Measurements from ENCODE around the gene KCNIP2. TPM values are rescaled to one million over a fixed set of nuclear protein-coding genes. Genes with fewer than 3 reads are reported as not detected.
A peak's percentile ranks its signal among the peaks of the same experiment; 100 is the strongest.

The KCNIP2 gene
- total and polyA plus RNA-seq, 2 experiments from 2014 or later, result 0.15 to 0.22 TPM

DNA sequence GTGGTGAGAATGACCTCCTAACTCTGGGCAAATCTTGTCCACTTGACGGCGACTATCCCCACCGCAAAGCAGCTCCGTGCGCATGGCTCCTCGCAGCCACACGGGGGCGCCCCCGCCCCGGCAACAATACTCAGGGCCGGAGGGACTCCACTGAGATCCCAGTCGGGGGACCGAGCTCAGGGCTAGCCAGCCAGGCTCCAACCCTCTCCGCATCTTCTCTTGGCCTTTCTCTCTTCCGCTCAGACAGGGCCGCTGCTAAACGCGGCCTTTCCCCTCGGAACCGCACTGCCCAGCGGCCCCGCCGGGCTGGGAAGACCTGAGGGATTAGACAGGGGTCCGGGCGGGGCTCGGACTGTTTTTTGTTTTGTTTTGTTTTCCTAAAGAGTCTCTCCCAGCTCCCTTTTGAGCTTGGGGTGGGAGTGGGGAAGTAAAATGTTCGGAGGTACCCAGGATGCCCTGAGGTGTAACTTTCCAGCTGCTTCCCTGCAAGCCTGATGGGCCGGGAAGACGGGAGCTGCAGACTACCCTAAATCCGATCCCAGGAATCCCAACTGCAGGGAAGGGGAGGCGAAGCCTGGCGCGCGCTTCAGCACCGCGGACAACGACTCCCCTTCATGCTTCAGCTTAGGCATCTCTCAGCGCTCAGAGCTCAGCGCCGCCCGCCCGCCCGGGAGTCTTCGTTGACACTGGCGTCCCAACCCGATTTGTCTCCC is 2.7 kb downstream of the KCNIP2 start:
- Histone ChIP-seq H3K9ac (no peak overlapping the region), H3K27me3 (replicated peaks; ENCODE audit: insufficient read depth) (no peaks in the 10 kb centered on the region), H3K4me1 (ENCODE audit: insufficient read depth) (no peaks in the 10 kb centered on the region), H3K4me3 (peak overlapping the region; percentile 67), H3K27ac (no peak overlapping the region), H2AFZ (peak overlapping the region; percentile 10; the same call in 1 of the 2 replicates), H3K36me3 (ENCODE audit: low read depth) (no peaks in the 10 kb centered on the region), H4K20me1 (ENCODE audit: insufficient read depth) (no peaks in the 10 kb centered on the region), H3K9me2 (ENCODE audit: insufficient read depth) (no peaks in the 10 kb centered on the region), H3F3A (ENCODE audit: insufficient read depth) (no peaks in the 10 kb centered on the region), H3K9me3 (ENCODE audit: low read depth) (no peaks in the 10 kb centered on the region), H3K79me2 (ENCODE audit: insufficient read depth) (no peaks in the 10 kb centered on the region), H3K4me2 (ENCODE audit: unreplicated experiment) (peak overlapping the region; percentile 92)
- DNase-seq, result peak; percentile 90
- in situ Hi-C loops (cut with MboI), result no loop called here
- TF ChIP-seq EZH2phosphoT487 (IDR thresholded peaks at IDR 0.05; ENCODE audit: insufficient read depth, low read depth) (no peak), EZH2 (IDR thresholded peaks at IDR 0.05; ENCODE audit: insufficient read depth, poor library complexity, severe bottlenecking) (no peak)
- WGBS, 2 experiments (ENCODE audit: low coverage in 1 of 2, low lambda C conversion rate in 2 of 2, missing lambda C conversion rate in 2 of 2), result 2% methylated on average over 46 of the region's 46 CpGs

DNA sequence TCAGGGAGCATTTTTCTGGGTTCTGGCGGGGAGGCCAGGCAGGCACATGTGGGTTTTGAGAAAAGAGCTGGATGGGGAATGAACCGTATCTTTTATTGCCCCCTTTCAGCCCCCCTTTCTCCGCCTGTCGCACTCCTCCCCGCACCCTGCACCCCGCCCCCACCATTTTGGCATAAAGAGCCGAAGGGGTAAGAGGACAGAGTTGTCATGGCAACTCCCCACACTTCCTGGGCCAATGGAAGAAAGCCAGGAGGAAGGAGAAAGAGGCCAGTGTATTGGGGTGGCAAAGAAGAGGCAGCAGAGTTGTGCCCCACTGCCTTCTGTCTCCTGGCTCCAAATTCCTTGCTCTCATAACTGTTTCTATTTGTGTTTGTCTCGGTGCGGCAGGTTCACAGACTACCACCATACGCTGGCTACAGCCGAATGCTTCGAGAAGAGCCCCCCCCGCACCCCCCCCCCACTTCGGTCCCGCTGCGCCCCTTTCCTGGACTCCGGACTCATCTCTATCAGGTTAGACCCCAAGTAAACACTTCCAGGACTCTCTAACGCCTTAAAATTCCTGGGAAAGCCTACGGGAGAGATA is 3.4 kb downstream of the KCNIP2 start:
- no peak overlapping the region for H3K27ac ChIP-seq
- H3K4me3 ChIP-seq, result peak overlapping the region; percentile 67
- H3K36me3 ChIP-seq (ENCODE audit: low read depth), result no peaks in the 10 kb centered on the region
- H3K9me3 ChIP-seq (ENCODE audit: low read depth), result no peaks in the 10 kb centered on the region
- in situ Hi-C loops (cut with MboI), result no loop called here
- H2AFZ ChIP-seq, result no peak overlapping the region
- 15 to 17% methylated on average over 16 to 19 of the region's 19 CpGs for WGBS, 2 experiments (ENCODE audit: low coverage in 1 of 2, low lambda C conversion rate in 2 of 2, missing lambda C conversion rate in 2 of 2)
- peak overlapping the region; percentile 92 for H3K4me2 ChIP-seq (ENCODE audit: unreplicated experiment)
- H3F3A ChIP-seq (ENCODE audit: insufficient read depth), result no peaks in the 10 kb centered on the region
- H3K79me2 ChIP-seq (ENCODE audit: insufficient read depth), result no peaks in the 10 kb centered on the region
- H3K4me1 ChIP-seq (ENCODE audit: insufficient read depth), result no peaks in the 10 kb centered on the region
- DNase-seq, result peak; percentile 28
- TF ChIP-seq EZH2 (IDR thresholded peaks at IDR 0.05; ENCODE audit: insufficient read depth, poor library complexity, severe bottlenecking) (no peak), EZH2phosphoT487 (IDR thresholded peaks at IDR 0.05; ENCODE audit: insufficient read depth, low read depth) (no peak)
- H3K9me2 ChIP-seq (ENCODE audit: insufficient read depth), result no peaks in the 10 kb centered on the region
- H3K27me3 ChIP-seq (replicated peaks; ENCODE audit: insufficient read depth), result no peaks in the 10 kb centered on the region
- no peak overlapping the region for H3K9ac ChIP-seq
- no peaks in the 10 kb centered on the region for H4K20me1 ChIP-seq (ENCODE audit: insufficient read depth)

DNA sequence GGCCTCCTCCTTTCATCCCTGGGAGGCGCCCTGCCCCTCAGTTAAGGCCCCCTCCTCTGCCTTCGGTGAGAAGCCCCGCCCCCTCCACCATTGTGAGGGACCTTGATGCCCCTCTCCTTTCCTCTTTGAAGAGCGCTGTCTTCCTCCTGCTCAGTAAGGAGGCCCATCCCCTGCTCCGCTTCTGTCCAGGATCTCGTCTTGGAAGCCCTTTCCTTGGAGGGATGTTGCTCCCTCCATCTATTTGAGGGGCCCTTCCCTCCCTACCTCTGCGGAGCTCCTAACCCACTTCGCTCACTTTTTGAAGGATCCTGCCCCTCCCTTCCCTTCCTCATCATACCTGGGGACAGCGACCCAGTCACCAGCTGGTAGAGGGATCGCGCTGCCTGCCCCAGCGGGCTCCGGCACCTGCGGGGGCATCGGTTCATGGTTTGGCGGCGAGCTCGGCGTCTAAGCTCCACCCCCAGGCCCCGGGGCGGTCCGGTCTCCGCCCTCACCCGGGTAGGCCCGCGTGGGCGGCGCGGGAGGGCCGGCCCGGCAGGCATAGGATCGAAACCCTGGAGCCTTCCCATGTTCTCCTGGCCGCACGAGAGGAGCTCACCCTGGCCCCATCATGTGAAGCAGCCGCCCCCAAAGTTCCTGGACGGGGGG is 4.1 kb downstream of the KCNIP2 start:
- Histone ChIP-seq H2AFZ (no peak overlapping the region), H3K27me3 (replicated peaks; ENCODE audit: insufficient read depth) (no peaks in the 10 kb centered on the region), H3K36me3 (ENCODE audit: low read depth) (no peaks in the 10 kb centered on the region), H3K27ac (no peak overlapping the region), H3K4me3 (peak overlapping the region; percentile 67), H4K20me1 (ENCODE audit: insufficient read depth) (no peaks in the 10 kb centered on the region), H3K9me2 (ENCODE audit: insufficient read depth) (no peaks in the 10 kb centered on the region), H3K4me2 (ENCODE audit: unreplicated experiment) (peak overlapping the region; percentile 92), H3K79me2 (ENCODE audit: insufficient read depth) (no peaks in the 10 kb centered on the region), H3K9me3 (ENCODE audit: low read depth) (no peaks in the 10 kb centered on the region), H3K9ac (no peak overlapping the region), H3K4me1 (ENCODE audit: insufficient read depth) (no peaks in the 10 kb centered on the region), H3F3A (ENCODE audit: insufficient read depth) (no peaks in the 10 kb centered on the region)
- 21 to 26% methylated on average over 30 to 34 of the region's 36 CpGs for WGBS, 2 experiments (ENCODE audit: low coverage in 1 of 2, low lambda C conversion rate in 2 of 2, missing lambda C conversion rate in 2 of 2)
- TF ChIP-seq EZH2 (IDR thresholded peaks at IDR 0.05; ENCODE audit: insufficient read depth, poor library complexity, severe bottlenecking) (no peak), EZH2phosphoT487 (IDR thresholded peaks at IDR 0.05; ENCODE audit: insufficient read depth, low read depth) (no peak)
- peak; percentile 65 for DNase-seq
- in situ Hi-C loops (cut with MboI), result no loop called here

- Histone ChIP-seq H3K9me2 (ENCODE audit: insufficient read depth) (no peaks in the 10 kb centered on the region), H4K20me1 (ENCODE audit: insufficient read depth) (no peaks in the 10 kb centered on the region), H3K4me3 (no peak overlapping the region), H3K36me3 (ENCODE audit: low read depth) (no peaks in the 10 kb centered on the region), H3K27me3 (replicated peaks; ENCODE audit: insufficient read depth) (no peaks in the 10 kb centered on the region), H3K4me2 (ENCODE audit: unreplicated experiment) (no peak overlapping the region), H3K4me1 (ENCODE audit: insufficient read depth) (no peaks in the 10 kb centered on the region), H3F3A (ENCODE audit: insufficient read depth) (no peaks in the 10 kb centered on the region), H3K9me3 (ENCODE audit: low read depth) (no peaks in the 10 kb centered on the region), H3K9ac (no peak overlapping the region), H3K27ac (no peak overlapping the region), H3K79me2 (ENCODE audit: insufficient read depth) (no peaks in the 10 kb centered on the region), H2AFZ (no peak overlapping the region)
- 88 to 100% methylated on average over 1 of the region's 1 CpG for WGBS, 2 experiments (ENCODE audit: low coverage in 1 of 2, low lambda C conversion rate in 2 of 2, missing lambda C conversion rate in 2 of 2)
- in situ Hi-C loops (cut with MboI), result no loop called here
- no peak for TF ChIP-seq EZH2 (IDR thresholded peaks at IDR 0.05; ENCODE audit: insufficient read depth, poor library complexity, severe bottlenecking)
- TF ChIP-seq EZH2phosphoT487 (IDR thresholded peaks at IDR 0.05; ENCODE audit: insufficient read depth, low read depth), result no peak
- DNase-seq, result no peak
These were observed 4.6 kb downstream of the KCNIP2 start for GRCh38 chr10:101839002-101839401.

All from GM23248 (cell line).